AG04450 (cell line): Measurements from ENCODE around the gene RIN3. TPM values are rescaled to one million over a fixed set of nuclear protein-coding genes. Genes with fewer than 3 reads are reported as not detected.

Source experiments
- CTCF ChIA-PET: fragments of 300-600, 350-600 bp; formaldehyde crosslinking; extraction: SDS; loops from one replicate; lab custom pipeline; 2022; ENCODE audit warnings: antibody characterized with exemption, inconsistent platforms; lab: Charles Lee
- POLR2A ChIA-PET: fragments of 350-600 bp; formaldehyde crosslinking; extraction: SDS; loops from one replicate; lab custom pipeline; 2021; ENCODE audit warnings: antibody characterized with exemption, inconsistent platforms; lab: Yijun Ruan, JAX
- DNase-seq: peaks from one replicate; pipeline ENCODE4 v3.0.0-alpha.2; 2011; ENCODE audit warnings: low read depth, low spot score
- H3K27ac ChIP-seq: one replicate; pipeline ENCODE4 v1.5.1; 2012; ENCODE audit warnings: low read depth, low read length, control low read depth
- H3K27me3 ChIP-seq: one replicate; pipeline ENCODE4 v1.6.0; 2012; ENCODE audit warnings: low read length; ENCODE audit not compliant: control insufficient read depth, insufficient read depth
- H3K4me3 ChIP-seq: 2 replicates; pipeline ENCODE4 v1.5.1; 2011; ENCODE audit warnings: mild to moderate bottlenecking, low read depth, low read length, control low read depth
- H3K9me3 ChIP-seq: 2 replicates; pipeline ENCODE4 v1.5.1; 2012; ENCODE audit warnings: low read length; ENCODE audit not compliant: control insufficient read depth, insufficient read depth
- CTCF ChIP-seq: IDR thresholded peaks from 2 replicates; pipeline ENCODE4 v1.5.1; 2011; ENCODE audit warnings: low read depth, low read length, control low read depth, inconsistent platforms
- polyA plus RNA-seq: library from polyadenylated mRNA; depleted of rRNA; stranded (reverse); fragments of >200 nt; gene quantifications from 2 replicates; pipeline ENCODE4 v1.2.3, GENCODE V29; 2011

Gene RIN3
- polyA plus RNA-seq, 1 experiment: 3.7 TPM

DNA sequence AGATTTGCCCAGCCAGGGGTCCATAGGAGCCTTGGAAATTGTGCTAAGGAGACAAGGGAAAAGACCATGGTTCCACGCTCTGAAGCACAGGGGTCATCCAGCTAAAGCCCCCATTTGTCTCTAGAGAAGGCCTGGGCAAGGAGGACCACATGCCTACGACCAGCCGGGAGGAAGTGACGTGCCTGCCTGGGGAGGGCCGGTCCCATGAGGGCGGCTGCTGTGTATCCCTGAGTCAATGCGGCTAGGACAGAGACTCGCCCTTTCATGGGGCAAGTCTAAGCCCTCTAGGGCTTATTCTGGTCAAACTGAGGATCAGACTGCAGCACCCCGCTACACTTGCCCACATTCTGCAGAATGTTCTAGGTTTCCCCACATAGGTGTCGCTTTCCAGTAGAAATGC is 20.6 kb upstream of the RIN3 start:
- H3K4me3 ChIP-seq: no peak overlapping the region
- no peak for DNase-seq
- ChIA-PET POLR2A (interaction anchor here (0.5 kb wide), 1 partner anchor 21 kb away, joined by 3 read pairs; no protein-coding TSS in a partner anchor), CTCF (no interaction called here)
- no peak for TF ChIP-seq CTCF
- H3K9me3 ChIP-seq: no peaks in the 10 kb centered on the region
- no peaks in the 10 kb centered on the region for H3K27me3 ChIP-seq
- H3K27ac ChIP-seq: no peak overlapping the region

GRCh38 chr14:92493492-92493891 is 20.1 kb upstream of the RIN3 start:
- no peak overlapping the region for H3K4me3 ChIP-seq
- no peak for TF ChIP-seq CTCF
- ChIA-PET CTCF (no interaction called here), POLR2A (no interaction called here)
- no peaks in the 10 kb centered on the region for H3K27me3 ChIP-seq
- no peak overlapping the region for H3K27ac ChIP-seq
- H3K9me3 ChIP-seq: no peaks in the 10 kb centered on the region
- DNase-seq: no peak

DNA sequence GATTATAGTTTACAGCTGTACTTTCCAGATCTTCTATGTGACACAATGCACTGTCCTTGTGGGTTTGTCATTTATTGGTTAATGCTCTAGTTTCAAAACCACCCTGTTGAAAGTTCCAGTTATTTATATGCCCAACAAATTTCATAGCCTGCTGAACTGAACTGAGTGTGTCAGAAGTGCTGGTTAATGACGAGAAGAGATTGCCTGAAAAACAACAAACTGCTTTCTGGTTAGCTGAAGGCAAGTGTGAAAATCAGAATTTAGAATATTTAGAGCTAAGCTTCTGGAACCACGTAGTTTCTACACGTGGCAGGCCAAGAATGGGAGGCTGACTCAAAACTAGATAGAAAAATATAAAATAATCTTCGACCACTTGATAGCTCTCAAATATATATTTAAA is 19.1 kb upstream of the RIN3 start:
- Histone ChIP-seq H3K27me3 (no peaks in the 10 kb centered on the region), H3K27ac (no peak overlapping the region), H3K4me3 (no peak overlapping the region), H3K9me3 (no peaks in the 10 kb centered on the region)
- ChIA-PET CTCF (interaction anchor here (1.2 kb wide), 2 partner anchors 14 to 34 kb away, joined by 3 read pairs; no protein-coding TSS in a partner anchor), POLR2A (no interaction called here)
- DNase-seq: no peak
- no peak for TF ChIP-seq CTCF

DNA sequence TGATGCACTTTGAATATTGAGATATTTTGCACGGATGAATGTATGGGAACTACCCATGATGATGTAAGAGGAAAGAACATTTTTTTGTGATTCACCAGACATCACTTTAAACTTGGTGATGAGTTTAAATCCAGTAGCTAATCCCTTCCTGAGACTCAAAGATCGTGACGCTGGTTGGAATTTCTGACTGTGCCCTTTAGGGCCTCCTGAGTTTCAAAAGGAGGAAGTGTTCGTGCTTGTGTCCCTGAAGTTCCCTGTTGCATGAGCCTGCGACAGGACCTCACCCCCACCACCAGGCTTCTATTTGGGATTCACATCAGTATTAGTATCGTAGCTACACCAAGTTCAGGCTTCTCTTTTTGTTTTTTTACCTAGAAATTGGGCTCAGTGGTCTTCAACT is 18.6 kb upstream of the RIN3 start:
- ChIA-PET CTCF (interaction anchor here (1.2 kb wide), 2 partner anchors 14 to 34 kb away, joined by 3 read pairs; no protein-coding TSS in a partner anchor), POLR2A (no interaction called here)
- no peak for DNase-seq
- TF ChIP-seq CTCF: no peak
- no peak overlapping the region for H3K4me3 ChIP-seq
- H3K27me3 ChIP-seq: no peaks in the 10 kb centered on the region
- no peaks in the 10 kb centered on the region for H3K9me3 ChIP-seq
- no peak overlapping the region for H3K27ac ChIP-seq

DNA sequence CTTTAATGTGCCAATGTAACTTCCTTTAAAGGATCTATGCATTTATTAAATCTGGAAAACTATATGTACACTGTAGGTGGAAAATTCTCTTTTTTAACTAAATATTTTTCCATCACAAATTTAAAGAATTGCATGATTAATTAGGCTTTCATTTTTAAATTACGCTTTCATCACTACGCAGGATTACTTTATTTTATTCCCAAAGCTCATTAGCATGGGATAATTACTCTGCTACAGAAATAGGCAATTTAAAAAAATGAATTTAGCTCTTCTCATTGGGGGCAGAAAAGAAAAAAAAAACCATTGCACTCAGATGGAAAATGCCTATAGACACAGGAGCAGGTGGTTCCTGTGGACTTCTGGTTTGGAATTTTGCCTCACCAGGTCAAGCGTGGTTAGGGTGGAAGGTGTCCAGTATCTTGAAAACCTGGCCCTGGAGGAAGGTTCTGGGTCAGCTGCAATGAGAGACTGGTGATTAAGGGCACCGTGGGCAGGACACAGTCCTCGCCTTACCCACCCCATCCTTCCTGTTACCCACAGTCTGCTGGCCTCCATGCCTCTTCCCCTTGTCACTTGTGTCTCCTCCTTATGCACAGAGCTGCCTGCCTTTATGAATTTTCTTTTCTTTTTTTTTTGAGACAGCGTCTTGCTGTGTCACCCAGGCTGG is 17.3 kb upstream of the RIN3 start:
- no peaks in the 10 kb centered on the region for H3K27me3 ChIP-seq
- no peak for TF ChIP-seq CTCF
- POLR2A ChIA-PET: no interaction called here
- no peak for DNase-seq
- H3K27ac ChIP-seq: no peak overlapping the region
- CTCF ChIA-PET: no interaction called here
- H3K9me3 ChIP-seq: no peaks in the 10 kb centered on the region
- H3K4me3 ChIP-seq: no peak overlapping the region
